NB4 (cell line): ENCODE measurements around the gene STAT6.

Source experiments
- TF ChIP-seq, protein P1 (sequence below): IDR thresholded peaks from one replicate; pipeline ENCODE4 v1.5.1; 2012; ENCODE audit warnings: low read depth, low read length
- TF ChIP-seq, protein P2 (sequence below): IDR thresholded peaks from 2 replicates; pipeline ENCODE4 v1.6.1; 2011; ENCODE audit warnings: low read depth, low read length

DNA sequence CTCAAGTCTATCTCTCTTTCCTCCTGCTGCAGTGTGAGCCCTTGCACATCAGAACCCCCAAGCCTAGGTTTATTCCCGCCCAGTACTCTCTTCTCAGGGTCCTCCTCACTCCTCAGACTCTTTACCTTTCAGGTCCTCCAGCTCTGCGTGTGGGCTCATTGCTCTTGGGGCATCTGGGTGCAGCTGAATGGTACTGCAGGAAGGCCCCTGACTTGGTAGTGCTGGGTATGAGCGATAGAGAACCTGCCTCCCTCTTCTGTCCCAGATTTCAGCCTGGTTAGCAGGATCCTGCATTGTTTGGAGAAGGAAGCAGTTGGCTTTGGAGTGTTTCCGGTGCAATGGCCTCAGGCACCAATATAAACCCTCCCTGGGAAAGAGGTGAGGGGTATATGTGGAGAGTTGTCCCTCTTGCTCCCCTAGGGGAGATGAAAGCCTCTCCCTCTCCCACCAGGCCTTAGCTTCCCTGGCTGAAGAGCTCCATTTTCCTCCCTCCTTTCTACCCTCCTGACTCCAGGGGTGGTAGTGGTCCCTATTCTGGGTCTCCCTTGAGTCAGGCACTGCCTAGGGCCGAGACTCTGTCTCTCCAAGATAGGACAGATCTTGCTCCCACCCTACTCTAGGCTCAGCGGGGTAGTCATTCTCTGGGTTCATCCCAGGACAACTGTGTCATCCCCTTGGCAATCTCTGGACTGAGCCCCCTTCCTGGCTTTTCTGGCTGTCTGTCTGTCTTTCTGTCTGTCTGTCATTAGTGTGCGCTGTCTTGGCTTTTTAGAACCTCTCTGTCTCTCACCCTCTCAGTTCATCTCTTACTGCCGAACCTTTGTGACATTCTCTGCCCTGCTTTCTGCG, 21.0 kb upstream of the STAT6 start:
- TF ChIP-seq, protein P1, sequence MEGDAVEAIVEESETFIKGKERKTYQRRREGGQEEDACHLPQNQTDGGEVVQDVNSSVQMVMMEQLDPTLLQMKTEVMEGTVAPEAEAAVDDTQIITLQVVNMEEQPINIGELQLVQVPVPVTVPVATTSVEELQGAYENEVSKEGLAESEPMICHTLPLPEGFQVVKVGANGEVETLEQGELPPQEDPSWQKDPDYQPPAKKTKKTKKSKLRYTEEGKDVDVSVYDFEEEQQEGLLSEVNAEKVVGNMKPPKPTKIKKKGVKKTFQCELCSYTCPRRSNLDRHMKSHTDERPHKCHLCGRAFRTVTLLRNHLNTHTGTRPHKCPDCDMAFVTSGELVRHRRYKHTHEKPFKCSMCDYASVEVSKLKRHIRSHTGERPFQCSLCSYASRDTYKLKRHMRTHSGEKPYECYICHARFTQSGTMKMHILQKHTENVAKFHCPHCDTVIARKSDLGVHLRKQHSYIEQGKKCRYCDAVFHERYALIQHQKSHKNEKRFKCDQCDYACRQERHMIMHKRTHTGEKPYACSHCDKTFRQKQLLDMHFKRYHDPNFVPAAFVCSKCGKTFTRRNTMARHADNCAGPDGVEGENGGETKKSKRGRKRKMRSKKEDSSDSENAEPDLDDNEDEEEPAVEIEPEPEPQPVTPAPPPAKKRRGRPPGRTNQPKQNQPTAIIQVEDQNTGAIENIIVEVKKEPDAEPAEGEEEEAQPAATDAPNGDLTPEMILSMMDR: no peak
- TF ChIP-seq, protein P2, sequence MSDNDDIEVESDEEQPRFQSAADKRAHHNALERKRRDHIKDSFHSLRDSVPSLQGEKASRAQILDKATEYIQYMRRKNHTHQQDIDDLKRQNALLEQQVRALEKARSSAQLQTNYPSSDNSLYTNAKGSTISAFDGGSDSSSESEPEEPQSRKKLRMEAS: no peak
